HG03103 (cell line): ENCODE measurements around the gene ADCK2.
"Not testable (repeated sequence)": the region's sequence is repeated elsewhere in the genome, so short reads cannot be mapped to it uniquely, and the experiment has no call there.

Experiments
- ATAC-seq: cut with Tn5 transposase; IDR thresholded peaks from one replicate; pipeline ENCODE4 v1.9.1; 2021; ENCODE audit warnings: low read depth; ENCODE audit not compliant: unreplicated experiment

ADCK2 gene

GRCh38 chr7:140732416-140732815 lies 59.7 kb downstream of the ADCK2 start:
- ATAC-seq: no peak

GRCh38 chr7:140734096-140734495 lies 61.4 kb downstream of the ADCK2 start:
- ATAC-seq: no peak

GRCh38 chr7:140734729-140735128 lies 62.0 kb downstream of the ADCK2 start:
- ATAC-seq: no peak

- no peak for ATAC-seq
Measured at GRCh38 chr7:140738280-140738679, 65.5 kb downstream of the ADCK2 start.

GRCh38 chr7:140743255-140743654 lies 70.5 kb downstream of the ADCK2 start:
- not testable (repeated sequence) for ATAC-seq

GRCh38 chr7:140744005-140744404 lies 71.3 kb downstream of the ADCK2 start:
- ATAC-seq: no peak
